Esophagus (tissue), 2 donors: ENCODE measurements around the gene IGFBP7. TPM values are rescaled to one million over a fixed set of nuclear protein-coding genes. Genes with fewer than 3 reads are reported as not detected.

Experiments used
- H3K27ac ChIP-seq, 2 donors: one replicate each; pipeline ENCODE4 v1.5.1; 2013; ENCODE audit warnings: low read depth in 2 of 2, mild to moderate bottlenecking in 2 of 2, inconsistent platforms in 1 of 2, low read length in 1 of 2, moderate library complexity in 1 of 2
- H3K27me3 ChIP-seq, 2 donors: one replicate each; pipeline ENCODE4 v1.6.1; 2013; ENCODE audit warnings: low read length in 2 of 2, control low read depth in 1 of 2, mild to moderate bottlenecking in 1 of 2; ENCODE audit not compliant: insufficient read depth in 2 of 2, control insufficient read depth in 1 of 2
- H3K36me3 ChIP-seq, 2 donors: one replicate each; pipeline ENCODE4 v1.6.1; 2013; ENCODE audit warnings: low read length in 1 of 2; ENCODE audit not compliant: control insufficient read depth in 2 of 2, insufficient read depth in 2 of 2
- H3K4me1 ChIP-seq, 2 donors: one replicate each; pipeline ENCODE4 v1.6.1; 2013; ENCODE audit warnings: low read length in 1 of 2; ENCODE audit not compliant: control insufficient read depth in 2 of 2, insufficient read depth in 2 of 2
- H3K4me3 ChIP-seq, 2 donors: one replicate each; pipeline ENCODE4 v1.5.1; 2013; ENCODE audit warnings: low read length in 2 of 2, mild to moderate bottlenecking in 2 of 2, low read depth in 1 of 2, moderate library complexity in 1 of 2
- H3K9me3 ChIP-seq, 2 donors: one replicate each; pipeline ENCODE4 v1.6.1; 2013; ENCODE audit warnings: mild to moderate bottlenecking in 2 of 2, low read depth in 1 of 2, low read length in 1 of 2, moderate library complexity in 1 of 2; ENCODE audit not compliant: control insufficient read depth in 2 of 2, insufficient read depth in 1 of 2
- WGBS, 2 donors: extraction: QIAGEN DNeasy Blood & Tissue Kit; methylation state at CpG; one replicate each; pipeline ENCODE4 v1.1.7; 2013; 5-methylcytosine and 5-hydroxymethylcytosine counted together
- polyA plus RNA-seq, 2 donors: library from polyadenylated mRNA; stranded (reverse); fragments of 200-250 nt; gene quantifications; one replicate each; pipeline ENCODE4 v1.2.3, GENCODE V29; 2013
- donor health status: healthy with polysubstance abuse.
- donor health status: Bipolar disorder and iron deficiency.

The IGFBP7 gene
- polyA plus RNA-seq, 2 donors = 27.6 to 80.7 TPM

DNA sequence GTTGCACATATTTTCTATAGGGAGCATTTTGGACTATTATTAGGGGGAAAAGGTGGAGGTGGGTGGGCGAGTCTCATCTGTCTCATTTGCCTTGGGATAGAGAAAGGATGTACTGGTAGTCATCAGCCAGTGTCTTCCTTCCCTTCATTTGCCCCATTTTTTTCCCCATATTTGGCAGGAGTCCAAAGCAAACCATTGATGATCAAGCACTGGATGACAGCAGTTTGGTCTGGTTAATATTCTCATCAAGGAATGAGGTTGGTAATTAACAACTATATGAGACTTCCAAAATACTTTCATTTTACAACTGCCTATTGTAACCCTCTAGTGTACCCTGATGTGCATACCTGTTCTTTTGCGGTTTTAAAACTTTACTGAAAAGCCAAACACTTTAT lies 22.6 kb upstream of the IGFBP7 start:
- WGBS, 2 donors = 28 to 76% methylated on average over 2 of the region's 2 CpGs

DNA sequence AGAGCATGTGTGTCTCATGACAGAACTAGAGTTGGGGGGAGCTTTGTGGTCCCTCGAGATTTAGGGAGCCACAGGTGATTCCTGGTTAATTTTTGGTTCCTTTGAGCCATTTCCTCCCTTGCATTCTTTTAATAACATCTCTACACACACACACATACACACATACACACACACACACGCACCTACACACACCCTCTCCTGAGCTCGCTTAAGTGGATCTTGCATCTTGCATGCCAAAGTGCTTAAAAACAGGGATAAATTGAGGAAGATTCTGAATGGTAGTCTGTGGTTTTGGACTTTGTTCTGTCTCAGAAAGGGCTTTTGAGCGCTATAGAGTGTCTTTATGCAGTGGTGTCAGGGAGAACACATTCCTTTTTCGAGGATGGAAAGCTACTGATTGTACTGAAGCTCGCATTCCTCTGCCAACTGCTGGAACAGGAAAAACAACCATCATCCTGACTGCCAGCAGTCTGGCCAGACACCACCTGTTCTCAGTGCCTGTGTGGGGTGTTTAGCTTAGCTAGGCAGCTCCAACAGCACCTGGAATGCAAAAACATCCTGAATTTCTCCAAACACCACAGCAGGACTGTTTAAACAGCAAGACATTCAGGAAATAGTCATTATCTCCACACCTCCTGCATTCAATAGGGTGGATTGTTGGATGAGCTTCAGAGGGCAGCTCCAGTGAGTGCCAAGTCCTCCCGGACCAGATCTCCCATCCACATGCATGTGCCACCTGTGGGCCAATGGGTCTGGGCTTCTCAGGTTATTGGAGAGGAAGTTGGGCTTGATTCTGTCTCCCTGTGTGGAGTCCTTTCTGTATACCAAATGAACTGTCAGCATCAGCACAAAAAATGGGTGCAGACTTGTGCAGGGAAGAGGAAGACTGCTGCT lies 21.9 kb upstream of the IGFBP7 start:
- no peaks in the 10 kb centered on the region for H3K27me3 ChIP-seq
- H3K4me3 ChIP-seq = no peak overlapping the region
- peaks cover 3 to 7% of the 10 kb centered on the region in 2 donors for H3K9me3 ChIP-seq
- H3K36me3 ChIP-seq = no peaks in the 10 kb centered on the region
- peaks cover 0 to 5% of the 10 kb centered on the region in 2 donors for H3K4me1 ChIP-seq
- H3K27ac ChIP-seq = no peak overlapping the region
- WGBS, 2 donors = 35 to 36% methylated on average over 7 of the region's 7 CpGs

More for the DNA sequence above, 22.6 kb upstream of the IGFBP7 start:
- Histone ChIP-seq H3K9me3 (peaks cover 0 to 2% of the 10 kb centered on the region in 2 donors), H3K4me1 (peaks cover 0 to 5% of the 10 kb centered on the region in 2 donors), H3K36me3 (no peaks in the 10 kb centered on the region), H3K27me3 (no peaks in the 10 kb centered on the region), H3K27ac (no peak overlapping the region), H3K4me3 (no peak overlapping the region)

DNA sequence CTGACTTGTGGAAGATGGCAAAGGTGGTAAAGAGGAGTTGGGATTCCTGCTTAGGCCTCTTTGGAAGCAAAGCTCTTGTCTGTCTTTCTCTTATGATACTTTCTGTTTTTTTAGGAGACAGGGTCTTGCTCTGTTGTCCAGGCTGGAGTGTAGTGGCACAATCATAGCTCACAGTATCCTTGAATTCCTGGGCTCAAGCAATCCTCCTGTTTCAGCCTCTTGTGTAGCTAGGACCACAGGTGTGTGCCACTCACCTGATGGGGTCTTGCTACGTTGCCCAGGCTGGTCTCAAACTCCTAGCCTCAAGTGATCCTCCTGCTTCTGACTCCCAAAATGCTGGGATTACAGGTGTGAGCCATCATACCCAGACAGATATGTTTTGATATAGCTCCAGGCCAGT lies 19.3 kb upstream of the IGFBP7 start:
- H3K27me3 ChIP-seq = no peaks in the 10 kb centered on the region
- 79 to 87% methylated on average over 1 of the region's 1 CpG for WGBS, 2 donors

DNA sequence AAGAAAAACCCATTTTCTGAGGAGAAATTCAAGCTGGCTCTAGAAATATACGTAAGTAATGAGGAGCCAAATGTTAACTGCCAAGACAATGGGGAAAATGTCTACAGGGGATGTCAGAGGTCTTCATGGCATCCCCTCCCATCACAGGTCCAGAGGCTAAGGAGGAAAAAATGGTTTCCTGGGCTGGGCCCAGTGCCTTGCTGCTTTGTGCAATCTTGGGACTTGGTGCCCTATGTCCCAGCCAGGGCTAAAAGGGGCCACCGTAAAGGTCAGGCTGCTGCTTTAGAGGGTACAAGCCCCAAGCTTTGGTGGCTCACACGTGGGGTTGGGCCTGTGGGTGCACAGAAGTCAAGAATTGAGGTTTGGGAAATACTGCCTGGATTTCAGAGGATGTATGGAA lies 17.2 kb upstream of the IGFBP7 start:
- peaks cover 0 to 3% of the 10 kb centered on the region in 2 donors for H3K4me1 ChIP-seq
- H3K27ac ChIP-seq = no peak overlapping the region
- H3K36me3 ChIP-seq = no peaks in the 10 kb centered on the region
- no peak overlapping the region for H3K4me3 ChIP-seq
- WGBS, 2 donors = 70% methylated on average over 3 of the region's 3 CpGs
- peaks cover 3 to 9% of the 10 kb centered on the region in 2 donors for H3K9me3 ChIP-seq
- no peaks in the 10 kb centered on the region for H3K27me3 ChIP-seq

More for the DNA sequence above, 19.3 kb upstream of the IGFBP7 start:
- peaks cover 3 to 7% of the 10 kb centered on the region in 2 donors for H3K9me3 ChIP-seq
- H3K4me3 ChIP-seq = no peak overlapping the region
- peaks cover 0 to 5% of the 10 kb centered on the region in 2 donors for H3K4me1 ChIP-seq
- no peak overlapping the region for H3K27ac ChIP-seq
- no peaks in the 10 kb centered on the region for H3K36me3 ChIP-seq

DNA sequence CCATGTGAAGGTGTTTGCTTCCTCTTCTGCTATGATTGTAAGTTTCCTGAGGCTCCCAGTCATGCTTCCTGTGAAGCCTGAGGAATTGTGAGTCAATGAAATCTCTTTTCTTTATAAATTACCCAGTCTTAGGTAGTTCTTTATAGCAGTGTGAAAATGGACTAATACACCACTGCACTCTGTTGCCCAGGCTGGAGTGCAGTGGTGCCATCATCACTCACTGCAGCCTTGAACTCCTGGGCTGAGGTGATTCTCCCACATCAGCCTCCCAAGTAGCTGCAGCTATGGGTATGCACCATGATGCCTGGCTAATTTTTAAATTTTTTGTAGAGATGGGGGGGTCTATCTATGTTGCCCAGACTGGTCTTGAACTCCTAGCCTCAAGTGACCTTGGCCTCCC lies 15.8 kb upstream of the IGFBP7 start:
- Histone ChIP-seq H3K36me3 (no peaks in the 10 kb centered on the region), H3K4me1 (no peaks in the 10 kb centered on the region), H3K27me3 (no peaks in the 10 kb centered on the region), H3K4me3 (no peak overlapping the region), H3K9me3 (peaks cover 3 to 9% of the 10 kb centered on the region in 2 donors), H3K27ac (no peak overlapping the region)

DNA sequence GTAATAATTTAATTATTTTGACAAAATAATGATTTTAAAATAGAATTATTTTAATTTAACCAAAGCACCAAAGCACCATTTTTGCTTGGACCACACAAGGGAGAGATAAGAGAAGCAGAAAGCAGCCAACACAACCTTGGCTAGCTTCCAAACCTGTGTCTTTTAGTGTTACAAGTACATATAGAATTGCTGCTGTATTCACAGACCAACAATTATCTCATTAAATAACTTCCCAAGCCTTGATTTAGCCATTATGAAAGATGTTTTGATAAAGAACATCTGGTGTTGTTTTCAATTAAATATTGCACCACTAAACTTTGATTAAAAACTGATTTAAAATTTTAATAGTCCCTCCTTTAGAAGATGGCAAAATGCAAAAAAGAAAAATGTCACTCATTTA lies 14.0 kb upstream of the IGFBP7 start:
- H3K4me1 ChIP-seq = peaks cover 0 to 2% of the 10 kb centered on the region in 2 donors
- no peaks in the 10 kb centered on the region for H3K27me3 ChIP-seq
- no peaks in the 10 kb centered on the region for H3K36me3 ChIP-seq
- peaks cover 3 to 9% of the 10 kb centered on the region in 2 donors for H3K9me3 ChIP-seq
- no peak overlapping the region for H3K27ac ChIP-seq
- no peak overlapping the region for H3K4me3 ChIP-seq

DNA sequence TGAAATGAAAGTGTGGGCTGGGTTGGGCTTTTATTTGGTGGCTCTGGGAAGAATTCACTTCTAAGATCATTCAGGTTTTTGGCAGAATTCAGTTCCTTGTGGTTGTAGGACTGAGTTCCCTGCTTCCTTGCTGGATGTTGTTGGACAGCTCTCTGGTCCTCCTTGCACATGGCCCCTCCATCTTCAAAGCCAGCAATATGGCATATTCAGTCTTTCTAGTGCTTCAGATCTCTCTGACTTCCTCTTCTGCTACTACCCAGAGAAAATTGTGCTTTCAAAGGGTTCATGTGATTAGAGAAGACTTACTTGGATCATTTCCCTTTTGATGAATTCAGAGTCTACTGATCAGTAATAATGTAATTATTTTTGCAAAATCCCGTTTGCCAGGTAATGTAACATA lies 12.8 kb upstream of the IGFBP7 start:
- peaks cover 1 to 2% of the 10 kb centered on the region in 2 donors for H3K4me1 ChIP-seq
- H3K4me3 ChIP-seq = no peak overlapping the region
- H3K27me3 ChIP-seq = no peaks in the 10 kb centered on the region
- H3K27ac ChIP-seq = no peak overlapping the region
- H3K9me3 ChIP-seq = peaks cover 3 to 9% of the 10 kb centered on the region in 2 donors
- 89 to 91% methylated on average over 1 of the region's 1 CpG for WGBS, 2 donors
- no peaks in the 10 kb centered on the region for H3K36me3 ChIP-seq

DNA sequence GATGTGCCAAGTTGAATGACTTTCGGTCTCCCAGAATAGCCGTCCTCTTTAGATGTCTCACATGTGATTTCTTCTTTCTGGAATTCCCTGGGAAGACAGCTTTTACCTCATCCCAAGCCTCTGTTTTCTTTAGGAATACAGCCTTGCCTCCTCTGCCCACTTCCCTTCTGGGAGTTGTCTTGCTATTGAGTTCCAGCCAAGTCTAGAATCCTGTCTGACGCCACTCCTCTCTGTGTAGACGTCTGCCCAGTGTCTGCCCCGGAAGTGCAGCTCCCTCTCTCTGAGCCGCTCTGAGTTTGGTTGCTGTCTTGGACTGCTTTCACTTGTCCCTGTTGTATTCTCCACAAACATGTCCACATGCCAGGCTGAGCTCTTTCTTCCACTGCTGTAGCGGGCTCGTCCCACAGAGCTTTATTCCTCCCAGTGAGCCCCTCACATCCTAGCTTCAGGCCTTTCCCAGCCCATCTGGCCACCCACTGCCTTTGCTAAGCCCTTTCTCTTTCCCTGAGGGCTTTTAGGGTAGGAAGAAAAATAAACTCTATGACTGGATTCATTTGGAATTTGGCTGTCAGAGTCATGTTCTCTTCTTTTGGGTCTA lies 9.0 kb upstream of the IGFBP7 start:
- Histone ChIP-seq H3K27ac (peak overlapping the region; percentile 65 to 82), H3K9me3 (peaks cover 0 to 3% of the 10 kb centered on the region in 2 donors), H3K4me1 (peaks cover 2 to 4% of the 10 kb centered on the region in 2 donors), H3K4me3 (no peak overlapping the region), H3K36me3 (no peaks in the 10 kb centered on the region), H3K27me3 (no peaks in the 10 kb centered on the region)
- WGBS, 2 donors = 16 to 33% methylated on average over 8 of the region's 8 CpGs

DNA sequence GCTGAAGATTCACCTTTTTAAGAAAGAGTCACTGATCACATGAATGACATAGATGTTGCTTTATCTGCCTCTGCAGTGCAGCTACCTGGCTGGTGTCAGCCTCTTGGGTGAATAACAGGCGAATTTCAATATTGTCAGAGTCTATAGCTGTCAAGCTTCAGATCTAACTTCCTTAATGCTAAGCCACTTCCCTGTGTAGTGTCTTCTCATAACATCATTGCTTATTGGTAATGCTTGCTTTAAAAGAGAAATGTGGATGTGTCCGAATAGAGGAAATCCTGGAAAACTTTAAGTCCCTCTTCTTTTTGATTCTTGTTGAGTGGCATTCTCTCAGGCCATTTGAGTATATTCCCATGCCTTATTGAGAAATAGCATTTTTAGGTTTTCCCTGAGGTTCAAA lies 7.3 kb upstream of the IGFBP7 start:
- Histone ChIP-seq H3K4me1 (peaks cover 2 to 4% of the 10 kb centered on the region in 2 donors), H3K27ac (no peak overlapping the region), H3K36me3 (no peaks in the 10 kb centered on the region), H3K9me3 (no peaks in the 10 kb centered on the region), H3K27me3 (no peaks in the 10 kb centered on the region), H3K4me3 (no peak overlapping the region)
- 78 to 81% methylated on average over 2 of the region's 2 CpGs for WGBS, 2 donors
